ENCODE results near the gene KCNE1.

KCNE1 gene

GRCh38 chr21:34537838-34538237, 25.8 kb upstream of the KCNE1 start:
- intact Hi-C loops (cut with DNase I) = no loop called here
- no peak for DNase-seq

- no peak for DNase-seq
- intact Hi-C loops (cut with DNase I) = no loop called here
Observed at GRCh38 chr21:34536820-34537219, 24.8 kb upstream of the KCNE1 start.

- no peak for DNase-seq
- intact Hi-C loops (cut with DNase I) = no loop called here
Observed at GRCh38 chr21:34536311-34536710, 24.3 kb upstream of the KCNE1 start.

- intact Hi-C loops (cut with DNase I) = no loop called here
- no peak for DNase-seq
Observed at GRCh38 chr21:34535886-34536285, 23.9 kb upstream of the KCNE1 start.

GRCh38 chr21:34534522-34534921, 22.5 kb upstream of the KCNE1 start:
- intact Hi-C loops (cut with DNase I) = no loop called here
- peak in 40 of 42 donors; percentile 15 to 86 (median 66) for DNase-seq

- intact Hi-C loops (cut with DNase I) = no loop called here
- DNase-seq = no peak
Observed at GRCh38 chr21:34533938-34534337, 21.9 kb upstream of the KCNE1 start.

- intact Hi-C loops (cut with DNase I) = no loop called here
Observed at GRCh38 chr21:34531399-34531798, 19.4 kb upstream of the KCNE1 start.

GRCh38 chr21:34530261-34530660, 18.3 kb upstream of the KCNE1 start:
- no peak for DNase-seq
- intact Hi-C loops (cut with DNase I) = no loop called here

More at GRCh38 chr21:34531399-34531798, 19.4 kb upstream of the KCNE1 start:
- DNase-seq = no peak

- peak in 1 of 42 donors; percentile 37 for DNase-seq
- intact Hi-C loops (cut with DNase I) = loop anchor here (5.0 kb wide), 1 partner anchor 64 kb away; no protein-coding TSS in a partner anchor
Observed at GRCh38 chr21:34528131-34528561, 16.1 kb upstream of the KCNE1 start.

GRCh38 chr21:34526618-34527290, 14.7 kb upstream of the KCNE1 start:
- DNase-seq = peak in 9 of 42 donors; percentile 23 to 61 (median 35)
- intact Hi-C loops (cut with DNase I) = loop anchor here (5.0 kb wide), 1 partner anchor 66 kb away; no protein-coding TSS in a partner anchor

GRCh38 chr21:34526241-34526617, 14.2 kb upstream of the KCNE1 start:
- intact Hi-C loops (cut with DNase I) = loop anchor here (5.0 kb wide), 1 partner anchor 66 kb away; no protein-coding TSS in a partner anchor
- DNase-seq = no peak

- intact Hi-C loops (cut with DNase I) = loop anchor here (5.0 kb wide), 1 partner anchor 67 kb away; no protein-coding TSS in a partner anchor
- peak in 1 of 42 donors; percentile 17 for DNase-seq
Observed at GRCh38 chr21:34524646-34525601, 12.9 kb upstream of the KCNE1 start.

- intact Hi-C loops (cut with DNase I) = no loop called here
- no peak for DNase-seq
Observed at GRCh38 chr21:34523019-34523555, 11.1 kb upstream of the KCNE1 start.

- no peak for DNase-seq
- intact Hi-C loops (cut with DNase I) = no loop called here
Observed at GRCh38 chr21:34522284-34522683, 10.3 kb upstream of the KCNE1 start.

- DNase-seq = no peak
- intact Hi-C loops (cut with DNase I) = no loop called here
Observed at GRCh38 chr21:34521561-34521960, 9.6 kb upstream of the KCNE1 start.

GRCh38 chr21:34520764-34521508, 8.9 kb upstream of the KCNE1 start:
- intact Hi-C loops (cut with DNase I) = no loop called here
- no peak for DNase-seq

- DNase-seq = no peak
- intact Hi-C loops (cut with DNase I) = no loop called here
Observed at GRCh38 chr21:34520281-34520680, 8.3 kb upstream of the KCNE1 start.

- no peak for DNase-seq
- intact Hi-C loops (cut with DNase I) = no loop called here
Observed at GRCh38 chr21:34519694-34520093, 7.7 kb upstream of the KCNE1 start.

GRCh38 chr21:34519016-34519415, 7.0 kb upstream of the KCNE1 start:
- intact Hi-C loops (cut with DNase I) = no loop called here

More at GRCh38 chr21:34519016-34519415, 7.0 kb upstream of the KCNE1 start:
- DNase-seq = no peak

Data from head of caudate nucleus (tissue), 42 donors.